Activated CD8-positive, alpha-beta memory T cell treated with anti-CD3 and anti-CD28 coated beads, Interleukin-2, amount 50 U/mL, for 1 hour (primary cell): ENCODE data around the gene SEC63.

Experiments used
- DNase-seq: peaks from one replicate; pipeline ENCODE4 v3.0.0-alpha.2; 2020; ENCODE audit errors: extremely low read depth

Gene SEC63

DNA sequence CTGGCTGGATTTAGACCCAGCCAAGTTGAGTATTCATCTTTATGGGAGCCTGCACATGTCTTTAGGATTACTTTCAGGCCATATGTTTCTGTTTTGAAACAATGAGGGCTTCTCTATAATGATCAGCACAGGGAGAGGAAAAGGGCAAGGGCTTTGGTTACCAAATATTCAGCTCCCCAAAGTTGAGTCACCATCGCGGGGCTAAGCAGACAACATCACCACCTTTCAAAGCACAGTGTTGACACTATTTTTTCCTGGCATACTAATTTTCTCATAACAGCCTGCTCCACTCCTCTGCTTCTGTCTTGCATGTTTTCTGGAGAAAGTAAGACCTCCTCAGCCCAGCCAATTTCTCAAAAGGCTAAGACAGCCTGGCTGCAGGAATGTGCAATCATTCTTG, 138.8 kb downstream of the SEC63 start:
- DNase-seq, result peak; percentile 34

DNA sequence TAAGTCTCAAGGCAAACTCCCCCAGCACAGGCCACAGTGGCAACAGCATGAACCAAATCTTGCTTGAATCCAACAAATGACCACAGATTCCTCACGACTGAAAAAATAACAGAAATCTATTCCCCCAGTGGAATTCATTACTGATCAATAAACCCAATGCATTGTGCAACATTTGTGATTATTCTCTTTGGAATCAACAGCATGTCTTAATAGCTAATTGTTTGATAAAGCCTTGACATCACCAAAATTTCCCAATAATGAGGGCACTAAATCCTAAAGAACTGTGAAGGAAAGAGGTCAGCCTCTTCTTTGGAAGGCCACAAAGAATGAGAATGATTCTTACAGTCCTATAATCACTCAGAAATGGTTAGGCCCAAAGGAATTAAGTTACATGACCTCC, 139.7 kb downstream of the SEC63 start:
- no peak for DNase-seq

DNA sequence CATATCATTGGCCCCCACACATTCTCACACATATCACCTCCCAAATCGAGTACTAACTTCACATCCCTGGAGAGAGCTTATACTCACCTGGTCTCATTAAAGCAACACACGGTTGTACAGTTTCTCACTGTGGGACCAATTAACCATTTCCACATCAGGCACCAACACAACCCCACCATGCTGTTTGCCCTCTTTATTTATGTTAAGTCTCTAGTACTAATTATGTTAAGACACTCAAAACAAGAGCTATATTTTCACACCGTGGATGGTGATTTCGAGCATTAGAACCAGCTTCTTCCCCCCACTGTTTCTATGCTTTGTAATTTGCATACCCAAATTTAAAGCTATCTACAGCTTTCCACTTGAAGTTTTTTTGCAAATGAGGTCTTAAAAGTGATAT, 140.2 kb downstream of the SEC63 start:
- DNase-seq, result no peak
